Tibial nerve (tissue), 4 donors: Measurements from ENCODE around the gene KCNK13. TPM values are rescaled to one million over a fixed set of nuclear protein-coding genes. Genes with fewer than 3 reads are reported as not detected.

ENCODE experiments used
- DNase-seq, 2 donors: peaks; one replicate each; pipeline ENCODE4 v3.0.0-alpha.2; 2019; ENCODE audit warnings: low spot score in 2 of 2
- H3K27ac ChIP-seq, 4 donors: fragments of 200-600 bp; sonication (generic) in 3 of 4; one replicate each; pipeline ENCODE4 v1.5.1; 2017 to 2019; ENCODE audit warnings: mild to moderate bottlenecking in 1 of 4
- H3K27me3 ChIP-seq, 2 donors: fragments of 200-600 bp; sonication (generic) in 1 of 2; one replicate each; pipeline versions ENCODE4 v1.5.1 to v1.6.0; 2017 to 2019
- H3K36me3 ChIP-seq, 3 donors: fragments of 200-600 bp; sonication (generic); one replicate each; pipeline ENCODE4 v1.5.1; 2018 to 2019
- H3K4me1 ChIP-seq, 4 donors: fragments of 200-600 bp; sonication (generic) in 3 of 4; one replicate each; pipeline ENCODE4 v1.5.1; 2017 to 2019
- H3K4me3 ChIP-seq, 4 donors: fragments of 200-600 bp; sonication (generic) in 3 of 4; one replicate each; pipeline ENCODE4 v1.5.1; 2017 to 2019; ENCODE audit warnings: mild to moderate bottlenecking in 1 of 4, moderate library complexity in 1 of 4
- H3K9me3 ChIP-seq, 4 donors: fragments of 200-600 bp; sonication (generic) in 3 of 4; one replicate each; pipeline ENCODE4 v1.5.1; 2017 to 2019
- EP300 ChIP-seq, 2 donors: sonication (generic); formaldehyde crosslinking; IDR thresholded peaks; one replicate each; pipeline ENCODE4 v1.6.1; 2017; ENCODE audit warnings: antibody characterized with exemption in 2 of 2, mild to moderate bottlenecking in 1 of 2
- POLR2A ChIP-seq, 2 donors: fragments of 450-650 bp; IDR thresholded peaks; one replicate each; pipeline ENCODE4 v1.6.1; 2017; ENCODE audit warnings: antibody characterized with exemption in 2 of 2, mild to moderate bottlenecking in 2 of 2, moderate library complexity in 2 of 2
- WGBS, 2 donors: methylation state at CpG; one replicate each; pipeline ENCODE4 v1.1.5; 2018; 5-methylcytosine and 5-hydroxymethylcytosine counted together
- total RNA-seq, 4 donors: library from RNA; depleted of rRNA; stranded (reverse); fragments of >200 nt; gene quantifications; one replicate each; pipeline ENCODE4 v1.1.0, GENCODE V29; 2016
- TF ChIP-seq, protein P1 (sequence below), 5 experiments: fragments of 200-600 bp in 3 of 5; fragments of 450-650 bp in 2 of 5; sonication (generic) in 3 of 5; IDR thresholded peaks; one replicate each; pipeline ENCODE4 v1.5.1; 2016 to 2019; ENCODE audit warnings: antibody characterized with exemption in 5 of 5, mild to moderate bottlenecking in 3 of 5, moderate library complexity in 2 of 5

The KCNK13 gene
- total RNA-seq, 4 donors from 2014 or later: 0.20 to 3.6 (median 0.53) TPM

DNA sequence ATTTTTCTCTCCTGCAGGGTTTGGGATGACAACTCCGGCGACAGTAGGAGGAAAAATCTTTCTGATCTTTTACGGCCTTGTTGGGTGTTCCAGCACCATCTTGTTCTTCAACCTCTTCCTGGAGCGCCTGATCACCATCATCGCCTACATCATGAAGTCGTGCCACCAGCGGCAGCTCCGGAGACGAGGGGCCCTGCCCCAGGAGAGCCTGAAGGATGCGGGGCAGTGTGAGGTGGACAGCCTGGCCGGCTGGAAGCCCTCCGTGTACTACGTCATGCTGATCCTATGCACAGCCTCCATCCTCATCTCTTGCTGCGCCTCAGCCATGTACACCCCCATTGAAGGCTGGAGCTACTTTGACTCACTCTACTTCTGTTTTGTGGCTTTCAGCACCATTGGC, 122.3 kb downstream of the KCNK13 start:
- Histone ChIP-seq H3K9me3 (peaks cover 0 to 7% (median 0%) of the 10 kb centered on the region in 4 donors), H3K4me1 (no peaks in the 10 kb centered on the region), H3K27ac (no peak overlapping the region), H3K36me3 (no peaks in the 10 kb centered on the region), H3K27me3 (no peaks in the 10 kb centered on the region), H3K4me3 (no peak overlapping the region)
- DNase-seq: no peak
- 95 to 96% methylated on average over 14 of the region's 14 CpGs for WGBS, 2 donors
- TF ChIP-seq POLR2A (IDR thresholded peaks at IDR 0.05) (no peak), EP300 (IDR thresholded peaks at IDR 0.05) (no peak)
- TF ChIP-seq, protein P1, sequence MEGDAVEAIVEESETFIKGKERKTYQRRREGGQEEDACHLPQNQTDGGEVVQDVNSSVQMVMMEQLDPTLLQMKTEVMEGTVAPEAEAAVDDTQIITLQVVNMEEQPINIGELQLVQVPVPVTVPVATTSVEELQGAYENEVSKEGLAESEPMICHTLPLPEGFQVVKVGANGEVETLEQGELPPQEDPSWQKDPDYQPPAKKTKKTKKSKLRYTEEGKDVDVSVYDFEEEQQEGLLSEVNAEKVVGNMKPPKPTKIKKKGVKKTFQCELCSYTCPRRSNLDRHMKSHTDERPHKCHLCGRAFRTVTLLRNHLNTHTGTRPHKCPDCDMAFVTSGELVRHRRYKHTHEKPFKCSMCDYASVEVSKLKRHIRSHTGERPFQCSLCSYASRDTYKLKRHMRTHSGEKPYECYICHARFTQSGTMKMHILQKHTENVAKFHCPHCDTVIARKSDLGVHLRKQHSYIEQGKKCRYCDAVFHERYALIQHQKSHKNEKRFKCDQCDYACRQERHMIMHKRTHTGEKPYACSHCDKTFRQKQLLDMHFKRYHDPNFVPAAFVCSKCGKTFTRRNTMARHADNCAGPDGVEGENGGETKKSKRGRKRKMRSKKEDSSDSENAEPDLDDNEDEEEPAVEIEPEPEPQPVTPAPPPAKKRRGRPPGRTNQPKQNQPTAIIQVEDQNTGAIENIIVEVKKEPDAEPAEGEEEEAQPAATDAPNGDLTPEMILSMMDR (IDR thresholded peaks at IDR 0.05): no peak

DNA sequence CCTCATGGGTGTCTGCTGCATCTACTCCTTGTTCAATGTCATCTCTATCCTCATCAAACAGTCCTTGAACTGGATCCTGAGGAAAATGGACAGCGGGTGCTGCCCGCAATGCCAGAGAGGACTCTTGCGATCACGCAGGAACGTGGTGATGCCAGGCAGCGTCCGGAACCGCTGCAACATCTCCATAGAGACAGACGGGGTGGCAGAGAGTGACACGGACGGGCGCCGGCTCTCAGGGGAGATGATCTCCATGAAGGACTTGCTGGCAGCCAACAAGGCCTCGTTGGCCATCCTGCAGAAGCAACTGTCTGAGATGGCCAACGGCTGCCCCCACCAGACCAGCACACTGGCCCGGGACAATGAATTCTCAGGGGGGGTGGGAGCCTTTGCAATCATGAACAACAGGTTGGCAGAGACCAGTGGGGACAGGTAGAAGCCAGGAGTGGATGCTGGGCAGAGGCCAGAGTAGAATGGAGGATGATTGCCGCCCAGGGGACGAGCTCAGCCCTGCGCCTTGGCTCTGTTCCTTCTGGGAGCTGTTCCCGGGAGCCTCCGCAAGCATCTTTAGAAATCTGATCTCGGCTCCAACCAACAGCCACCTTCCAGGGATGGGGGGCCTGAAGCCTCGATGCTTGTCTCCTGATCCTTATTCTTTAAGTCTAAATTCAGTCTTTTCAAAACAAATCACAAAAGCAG, 122.9 kb downstream of the KCNK13 start:
- DNase-seq: no peak
- 87 to 89% methylated on average over 23 of the region's 23 CpGs for WGBS, 2 donors
- no peaks in the 10 kb centered on the region for H3K4me1 ChIP-seq
- no peak overlapping the region for H3K4me3 ChIP-seq
- no peak overlapping the region for H3K27ac ChIP-seq
- H3K27me3 ChIP-seq: no peaks in the 10 kb centered on the region
- H3K36me3 ChIP-seq: no peaks in the 10 kb centered on the region
- TF ChIP-seq, protein P1 (IDR thresholded peaks at IDR 0.05): no peak
- TF ChIP-seq POLR2A (IDR thresholded peaks at IDR 0.05): no peak
- peaks cover 0 to 7% (median 0%) of the 10 kb centered on the region in 4 donors for H3K9me3 ChIP-seq

DNA sequence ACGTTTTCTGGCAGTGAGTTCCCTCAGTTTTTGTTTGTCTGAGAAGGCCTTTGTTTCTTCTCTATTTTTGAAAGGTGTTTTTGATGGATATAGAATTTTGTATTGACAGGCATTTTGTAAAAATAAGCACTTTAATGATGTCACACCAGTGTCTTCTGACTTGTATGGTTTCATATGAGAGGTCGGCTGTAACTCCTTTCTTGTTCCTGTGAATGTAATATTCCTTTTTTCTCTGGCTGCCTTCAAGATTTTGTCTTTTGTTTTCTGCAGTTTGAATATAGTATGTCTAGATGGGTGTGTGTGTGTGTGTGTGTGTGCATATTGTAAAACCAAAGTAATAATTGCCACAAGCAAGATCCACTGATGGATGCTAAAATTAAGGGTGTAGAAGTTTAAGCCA, 126.8 kb downstream of the KCNK13 start:
- TF ChIP-seq POLR2A (IDR thresholded peaks at IDR 0.05): no peak
- no peak for TF ChIP-seq EP300 (IDR thresholded peaks at IDR 0.05)
- TF ChIP-seq, protein P1 (IDR thresholded peaks at IDR 0.05): no peak
- Histone ChIP-seq H3K36me3 (no peaks in the 10 kb centered on the region), H3K27ac (no peak overlapping the region), H3K9me3 (no peaks in the 10 kb centered on the region), H3K27me3 (no peaks in the 10 kb centered on the region), H3K4me3 (no peak overlapping the region), H3K4me1 (no peaks in the 10 kb centered on the region)
- WGBS, 2 donors: 79 to 80% methylated on average over 2 of the region's 2 CpGs
- no peak for DNase-seq

DNA sequence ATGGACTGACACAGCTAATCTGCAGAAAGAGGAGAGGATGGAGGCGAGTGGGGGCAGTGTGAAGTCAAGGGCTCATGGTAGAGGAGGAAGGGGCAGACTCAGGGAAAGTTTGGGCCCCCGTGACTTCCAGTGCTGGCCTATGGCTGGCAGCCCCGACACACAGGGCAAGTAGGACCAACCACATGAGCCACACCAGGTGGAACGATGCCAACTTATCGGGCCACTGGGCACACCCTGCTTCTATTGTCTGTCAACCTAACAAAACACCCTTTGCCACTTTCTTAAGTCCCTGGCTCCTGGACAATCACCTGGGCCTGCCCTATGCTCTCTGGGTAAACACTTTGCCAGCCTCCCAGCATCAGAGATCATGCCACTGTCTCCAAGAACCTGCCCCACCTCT, 129.4 kb downstream of the KCNK13 start:
- H3K36me3 ChIP-seq: no peaks in the 10 kb centered on the region
- no peaks in the 10 kb centered on the region for H3K9me3 ChIP-seq
- no peaks in the 10 kb centered on the region for H3K4me1 ChIP-seq
- no peak overlapping the region for H3K4me3 ChIP-seq
- no peak for DNase-seq
- no peaks in the 10 kb centered on the region for H3K27me3 ChIP-seq
- H3K27ac ChIP-seq: no peak overlapping the region
- 71 to 86% methylated on average over 5 of the region's 5 CpGs for WGBS, 2 donors
- TF ChIP-seq EP300 (IDR thresholded peaks at IDR 0.05) (no peak), POLR2A (IDR thresholded peaks at IDR 0.05) (no peak)
- TF ChIP-seq, protein P1 (IDR thresholded peaks at IDR 0.05): no peak

DNA sequence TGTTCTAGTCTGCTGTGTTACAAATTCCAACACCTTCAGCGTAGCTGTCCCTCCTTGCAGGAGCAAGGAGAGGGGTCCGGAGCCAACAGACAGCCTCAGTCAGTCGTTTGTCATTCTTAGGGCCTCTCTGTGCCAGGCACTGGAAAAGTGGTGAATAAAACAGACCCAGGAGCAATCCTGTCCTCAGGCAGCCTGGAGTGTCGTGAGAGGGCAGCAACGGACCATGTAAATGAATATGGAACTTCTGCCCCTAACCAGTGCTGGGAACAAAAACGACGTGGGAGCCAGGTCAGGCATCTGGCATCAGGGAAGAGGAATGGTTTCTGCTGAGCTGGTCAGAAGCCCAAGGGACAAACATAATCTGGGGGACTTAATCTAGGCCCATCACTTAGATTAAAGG, 129.8 kb downstream of the KCNK13 start:
- TF ChIP-seq EP300 (IDR thresholded peaks at IDR 0.05): no peak
- no peak for TF ChIP-seq POLR2A (IDR thresholded peaks at IDR 0.05)
- TF ChIP-seq, protein P1 (IDR thresholded peaks at IDR 0.05): no peak
- no peak for DNase-seq
- Histone ChIP-seq H3K4me1 (no peaks in the 10 kb centered on the region), H3K36me3 (no peaks in the 10 kb centered on the region), H3K27me3 (no peaks in the 10 kb centered on the region), H3K4me3 (no peak overlapping the region), H3K9me3 (no peaks in the 10 kb centered on the region), H3K27ac (no peak overlapping the region)
- 68 to 76% methylated on average over 7 of the region's 7 CpGs for WGBS, 2 donors
